GM12865 (cell line): ENCODE measurements around the gene LRRC28.

Source experiments
- DNase-seq: peaks from one replicate; pipeline ENCODE4 v3.0.0; 2010; ENCODE audit warnings: low read depth
- H3K4me3 ChIP-seq: 2 replicates; pipeline ENCODE4 v1.5.1; 2011; ENCODE audit warnings: mild to moderate bottlenecking, low read depth, low read length, control low read depth
- CTCF ChIP-seq: IDR thresholded peaks from 2 replicates; pipeline ENCODE4 v1.5.1; 2011; ENCODE audit warnings: low read length, control low read depth, low read depth, inconsistent platforms; ENCODE audit not compliant: insufficient read depth; ENCODE audit errors: missing control alignments

Gene LRRC28

GRCh38 chr15:99257107-99257750 lies 5.9 kb downstream of the LRRC28 start:
- TF ChIP-seq CTCF: no peak
- DNase-seq: no peak
- H3K4me3 ChIP-seq: no peak overlapping the region

- DNase-seq: no peak
- TF ChIP-seq CTCF: no peak
- H3K4me3 ChIP-seq: no peak overlapping the region
Observed at GRCh38 chr15:99264125-99264524, 12.8 kb downstream of the LRRC28 start.

- no peak overlapping the region for H3K4me3 ChIP-seq
- DNase-seq: no peak
- TF ChIP-seq CTCF: no peak
Observed at GRCh38 chr15:99265541-99266070, 14.3 kb downstream of the LRRC28 start.

- H3K4me3 ChIP-seq: no peak overlapping the region
- no peak for DNase-seq
- TF ChIP-seq CTCF: no peak
Observed at GRCh38 chr15:99267957-99268356, 16.7 kb downstream of the LRRC28 start.

GRCh38 chr15:99268431-99268830 lies 17.1 kb downstream of the LRRC28 start:
- TF ChIP-seq CTCF: no peak
- no peak for DNase-seq
- no peak overlapping the region for H3K4me3 ChIP-seq

- TF ChIP-seq CTCF: no peak
- no peak overlapping the region for H3K4me3 ChIP-seq
- no peak for DNase-seq
Observed at GRCh38 chr15:99273801-99274200, 22.5 kb downstream of the LRRC28 start.

GRCh38 chr15:99275061-99275460 lies 23.8 kb downstream of the LRRC28 start:
- TF ChIP-seq CTCF: no peak

More at GRCh38 chr15:99275061-99275460, 23.8 kb downstream of the LRRC28 start:
- H3K4me3 ChIP-seq: no peak overlapping the region
- DNase-seq: no peak
